Measurements from ENCODE around the gene SCNM1.
"Not testable (repeated sequence)": the region's sequence is repeated elsewhere in the genome, so short reads cannot be mapped to it uniquely, and the experiment has no call there.

The SCNM1 gene

DNA sequence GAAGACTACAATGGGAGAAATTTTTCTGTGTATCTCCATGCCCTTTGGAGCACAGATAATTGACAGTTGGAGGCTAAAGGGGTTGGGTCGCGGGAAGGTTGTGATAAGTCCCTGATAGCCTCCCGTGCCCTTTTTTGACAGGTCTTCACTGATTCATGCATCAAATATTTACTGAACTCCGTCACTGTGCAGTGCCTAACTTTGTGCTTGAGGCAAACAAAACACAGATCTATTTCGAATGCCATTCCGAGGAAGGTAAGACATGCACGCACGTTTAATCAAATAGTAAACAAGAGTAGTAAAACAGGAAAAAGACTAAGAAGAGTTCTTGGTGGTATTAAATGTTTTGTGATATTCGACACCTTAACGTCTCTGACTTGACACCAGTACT lies 31.9 kb downstream of the SCNM1 start:
- peaks cover 40% of the 10 kb centered on the region for H3K36me3 Mint-ChIP-seq
- no peaks in the 10 kb centered on the region for H3K9me3 Mint-ChIP-seq
- no peak for DNase-seq (ENCODE audit: low spot score in 2 of 2)
- peak overlapping the region; percentile 98 for H3K27ac Mint-ChIP-seq
- H3K4me1 Mint-ChIP-seq = peaks cover 45% of the 10 kb centered on the region
- H3K4me3 Mint-ChIP-seq = peak overlapping the region; percentile 98
- ATAC-seq = no peak

DNA sequence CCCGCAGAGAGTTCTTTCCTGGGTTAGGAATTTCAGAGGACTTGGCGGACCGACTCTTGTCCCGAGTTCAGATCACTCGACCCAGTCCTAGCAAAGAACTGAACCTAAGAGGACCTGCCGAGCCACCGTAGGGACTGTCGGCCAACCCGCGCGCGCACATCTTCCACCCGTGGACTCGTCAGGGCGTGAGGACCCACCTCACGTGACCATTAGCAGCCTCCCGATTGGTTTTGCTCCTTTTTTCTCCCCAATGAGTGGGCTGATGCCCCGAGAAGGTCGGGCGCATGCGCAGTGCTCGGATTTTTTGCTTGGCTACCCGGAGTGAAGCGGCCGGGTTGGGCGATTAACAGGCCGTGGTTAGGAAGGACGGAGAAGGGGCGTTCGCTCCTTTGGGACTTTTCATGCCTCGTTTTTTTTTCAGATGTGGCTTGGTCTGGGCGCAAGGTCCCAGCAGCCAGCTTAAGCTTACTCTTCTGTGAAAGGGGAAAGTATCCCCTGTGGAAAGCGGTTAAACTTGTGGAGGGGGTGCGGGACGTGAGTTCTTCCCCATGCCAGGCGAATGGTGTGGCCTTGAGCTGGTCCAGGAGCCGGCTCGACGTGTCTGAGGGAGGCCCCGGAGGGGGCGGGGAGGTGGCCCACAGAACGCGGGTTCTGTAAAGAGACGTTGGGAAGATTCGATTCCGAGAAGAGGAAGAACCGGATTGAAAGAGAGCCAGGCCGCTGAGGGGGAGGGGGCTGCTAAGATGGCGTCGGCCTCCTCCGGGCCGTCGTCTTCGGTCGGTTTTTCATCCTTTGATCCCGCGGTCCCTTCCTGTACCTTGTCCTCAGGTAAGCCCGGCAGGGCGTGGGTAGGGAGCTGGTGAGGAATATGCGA lies 32.5 kb downstream of the SCNM1 start, which contains the start of gene PIP5K1A:
TSS of gene PIP5K1A (plus strand) at position 299 of the 874 bp plus-strand sequence. CDS start at position 744, 445 bp downstream.
- Mint-ChIP-seq H3K27ac (peak within 1 kb of the TSS; percentile 98), H3K9me3 (no peaks in the 10 kb centered on the region), H3K36me3 (peaks cover 46% of the 10 kb centered on the region), H3K4me1 (peaks cover 45% of the 10 kb centered on the region), H3K4me3 (peak within 1 kb of the TSS; percentile 98)
- ATAC-seq (peak; percentile 95), DNase-seq (ENCODE audit: low spot score in 2 of 2) (peak; percentile 95 to 99)

DNA sequence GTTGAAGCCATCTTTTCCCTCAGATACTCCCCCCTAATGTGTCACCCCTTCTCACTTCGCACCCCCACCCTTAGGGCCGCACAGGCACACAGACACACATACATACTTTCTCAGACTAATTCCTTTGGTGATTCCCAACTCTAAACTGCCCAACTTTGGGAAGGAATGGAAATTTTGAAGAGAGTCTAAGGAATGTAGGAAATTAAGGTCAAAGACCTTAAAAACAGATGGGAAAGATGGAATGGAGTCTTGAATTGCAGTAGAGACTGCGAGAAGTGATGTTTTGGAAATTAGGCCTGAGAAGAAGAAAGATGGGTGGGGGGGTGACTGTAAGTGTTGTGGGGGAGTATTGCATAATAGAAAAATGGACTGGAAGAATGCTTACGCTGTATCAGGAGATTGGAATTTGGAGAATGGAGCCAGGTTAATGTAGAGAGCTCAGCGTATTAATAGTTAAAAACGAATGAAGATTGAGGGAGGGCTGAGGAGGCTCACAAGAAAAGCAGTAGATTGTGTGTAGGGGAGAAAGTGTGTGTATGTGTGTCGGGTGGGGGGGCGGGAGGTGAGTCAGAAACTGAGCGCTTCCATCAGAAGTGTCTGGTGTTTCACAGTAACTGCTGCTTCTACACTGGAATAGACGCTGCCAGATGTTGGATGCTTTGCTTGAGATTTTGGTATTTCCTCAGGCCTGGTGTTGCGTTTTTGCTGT lies 34.1 kb downstream of the SCNM1 start:
- peak overlapping the region; percentile 98 for H3K4me3 Mint-ChIP-seq
- peak; percentile 50 for ATAC-seq
- H3K27ac Mint-ChIP-seq = peak overlapping the region; percentile 98
- H3K4me1 Mint-ChIP-seq = peaks cover 45% of the 10 kb centered on the region
- H3K9me3 Mint-ChIP-seq = no peaks in the 10 kb centered on the region
- DNase-seq (ENCODE audit: low spot score in 2 of 2) = no peak
- H3K36me3 Mint-ChIP-seq = peaks cover 62% of the 10 kb centered on the region

DNA sequence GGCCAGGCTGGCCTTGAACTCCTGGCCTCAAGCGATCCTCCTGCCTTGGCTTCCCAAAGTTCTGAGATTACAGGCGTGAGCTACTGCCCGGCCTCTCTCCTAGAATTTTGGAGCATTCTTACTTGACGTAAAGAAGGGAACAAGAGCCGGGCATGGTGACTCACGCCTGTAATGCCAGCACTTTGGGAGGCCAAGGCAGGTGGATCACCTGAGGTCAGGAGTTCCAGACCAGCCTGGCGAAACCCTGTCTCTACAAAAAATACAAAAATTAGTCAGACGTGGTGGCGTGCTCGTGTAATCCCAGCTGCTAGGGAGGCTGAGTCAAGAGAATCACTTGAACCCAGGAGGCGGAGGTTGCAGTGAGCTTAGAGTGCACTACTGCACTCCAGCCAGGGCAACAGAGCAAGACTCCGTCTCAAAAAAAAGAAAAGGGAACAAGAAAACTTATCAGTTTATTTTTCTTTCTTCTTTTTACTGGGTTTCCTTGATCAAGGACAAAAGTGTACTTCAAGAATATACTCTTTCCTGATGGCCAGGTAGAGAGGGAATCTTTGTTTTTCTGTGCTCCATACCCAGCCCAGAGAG lies 39.5 kb downstream of the SCNM1 start:
- H3K9me3 Mint-ChIP-seq; H3K4me1 Mint-ChIP-seq; H3K27ac Mint-ChIP-seq; H3K4me3 Mint-ChIP-seq; DNase-seq (ENCODE audit: low spot score in 2 of 2); ATAC-seq: not testable (repeated sequence)
- H3K36me3 Mint-ChIP-seq = peaks cover 92% of the 10 kb centered on the region

DNA sequence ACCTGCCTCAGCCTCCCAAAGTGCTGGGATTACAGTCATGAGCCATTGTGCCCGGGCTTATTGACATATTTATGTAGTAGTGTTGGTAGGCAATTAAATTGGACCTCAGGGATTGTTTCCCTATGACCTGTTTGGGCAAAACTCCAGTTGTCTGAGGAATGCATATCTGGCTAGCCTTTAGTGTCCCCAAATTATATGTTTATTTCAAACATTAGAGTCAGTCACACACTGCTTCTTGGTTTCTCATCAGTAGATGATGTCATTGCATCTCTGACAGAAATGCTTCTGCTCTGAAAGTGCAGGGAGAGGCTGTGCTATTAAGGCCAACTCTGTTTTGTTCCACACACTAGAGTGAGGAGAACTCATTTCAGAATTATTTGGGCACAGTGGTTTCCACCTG lies 44.9 kb downstream of the SCNM1 start:
- DNase-seq (ENCODE audit: low spot score in 2 of 2) = no peak
- Mint-ChIP-seq H3K36me3 (peaks cover 98% of the 10 kb centered on the region), H3K4me3 (no peak overlapping the region)

DNA sequence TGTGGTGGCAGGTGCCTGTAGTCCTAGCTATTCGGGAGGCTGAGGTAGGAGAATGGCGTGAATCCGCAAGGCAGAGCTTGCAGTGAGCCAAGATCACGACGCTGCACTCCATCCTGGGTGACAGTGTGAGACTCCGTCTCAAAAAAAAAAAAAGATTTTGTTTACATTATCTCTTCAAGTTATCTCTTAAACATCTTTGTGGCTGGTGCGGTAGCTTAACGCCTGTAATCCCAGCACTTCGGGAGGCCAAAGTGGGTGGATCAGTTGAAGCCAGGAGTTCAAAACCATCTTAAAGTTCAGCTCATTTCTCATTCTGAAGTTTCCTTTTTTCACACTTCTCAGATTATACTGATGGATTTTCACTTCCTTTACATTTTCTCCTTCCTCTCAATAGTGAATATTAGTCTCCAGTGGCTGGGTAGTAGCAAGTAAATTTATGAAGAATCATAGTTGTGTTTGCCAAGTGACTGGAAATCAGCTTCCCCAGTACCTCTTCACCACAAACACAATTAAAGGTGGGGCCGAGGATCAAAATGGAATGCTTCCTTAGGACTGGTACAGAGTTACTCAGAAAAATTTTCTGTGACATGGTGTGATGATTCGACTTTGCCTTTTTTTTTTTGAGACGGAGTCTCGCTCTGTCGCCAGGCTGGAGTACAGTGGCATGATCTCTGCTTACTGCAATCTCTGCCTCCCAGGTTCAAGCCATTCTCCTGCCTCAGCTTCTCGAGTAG lies 46.2 kb downstream of the SCNM1 start:
- Mint-ChIP-seq H3K27ac (peak overlapping the region; percentile 32), H3K9me3 (no peaks in the 10 kb centered on the region), H3K36me3 (peaks cover 98% of the 10 kb centered on the region), H3K4me3 (no peak overlapping the region), H3K4me1 (peaks cover 19% of the 10 kb centered on the region)
- DNase-seq (ENCODE audit: low spot score in 2 of 2) (no peak), ATAC-seq (no peak)

More for the DNA sequence above, 44.9 kb downstream of the SCNM1 start:
- H3K4me1 Mint-ChIP-seq = peaks cover 12% of the 10 kb centered on the region
- no peaks in the 10 kb centered on the region for H3K9me3 Mint-ChIP-seq
- H3K27ac Mint-ChIP-seq = peak overlapping the region; percentile 48
- no peak for ATAC-seq

- H3K36me3 Mint-ChIP-seq = peaks cover 97% of the 10 kb centered on the region
- ATAC-seq (no peak), DNase-seq (ENCODE audit: low spot score in 2 of 2) (no peak)
- no peaks in the 10 kb centered on the region for H3K9me3 Mint-ChIP-seq
- H3K4me1 Mint-ChIP-seq = peaks cover 19% of the 10 kb centered on the region
- no peak overlapping the region for H3K27ac Mint-ChIP-seq
- H3K4me3 Mint-ChIP-seq = no peak overlapping the region
Observed at GRCh38 chr1:151213560-151213959, 47.6 kb downstream of the SCNM1 start.

Data from stimulated activated effector memory CD8-positive, alpha-beta T cell treated with anti-CD3 and anti-CD28 coated beads, Interleukin-12 subunit alpha, Interleukin-12 subunit beta, amount 100 ng/mL, for 72 hours (primary cell).